Measurements from ENCODE around the gene SFTA2.
"Not testable (repeated sequence)": the region's sequence is repeated elsewhere in the genome, so short reads cannot be mapped to it uniquely, and the experiment has no call there.

DNA sequence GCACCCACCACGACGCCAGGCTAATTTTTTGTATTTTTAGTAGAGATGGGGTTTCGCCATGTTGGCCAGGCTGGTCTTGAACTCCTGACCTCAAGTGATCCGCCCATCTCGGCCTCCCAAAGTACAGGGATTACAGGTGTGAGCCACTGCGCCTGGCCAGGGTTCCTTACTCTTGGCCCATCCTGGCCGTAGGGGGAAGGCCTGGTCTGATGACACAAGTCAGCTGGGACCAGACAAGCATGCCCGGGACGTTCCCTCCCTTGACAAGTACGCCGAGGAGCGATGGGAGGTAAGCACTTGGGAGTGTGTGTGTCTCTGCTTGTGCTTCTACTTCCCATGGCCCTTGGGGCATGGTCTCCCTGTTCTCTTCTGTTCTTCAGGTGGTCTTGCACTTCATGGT is 21.5 kb downstream of the SFTA2 start:
- TF ChIP-seq GLIS1 (tag by site-specific recombination; IDR thresholded peaks at IDR 0.05); ZNF837 (tag by site-specific recombination; IDR thresholded peaks at IDR 0.05); YY1 (tag by site-specific recombination; IDR thresholded peaks at IDR 0.05); HOXA7 (CRISPR knock-in tag; IDR thresholded peaks at IDR 0.05; ENCODE audit: borderline replicate concordance); ZNF549 (tag by site-specific recombination; IDR thresholded peaks at IDR 0.05); ZNF777 (tag by site-specific recombination; IDR thresholded peaks at IDR 0.05; ENCODE audit: borderline replicate concordance); ZNF366 (tag by site-specific recombination; conservative IDR thresholded peaks at IDR 0.05); GLI2 (tag by site-specific recombination; IDR thresholded peaks at IDR 0.05; ENCODE audit: borderline replicate concordance, low read depth); ZEB2 (tag by site-specific recombination; IDR thresholded peaks at IDR 0.05); ZNF26 (tag by site-specific recombination; IDR thresholded peaks at IDR 0.05); ZBTB7A (tag by site-specific recombination; IDR thresholded peaks at IDR 0.05; ENCODE audit: low read depth); ZNF707 (tag by site-specific recombination; IDR thresholded peaks at IDR 0.05); ZNF274 (IDR thresholded peaks at IDR 0.05; ENCODE audit: low read length); ZNF274 (tag by site-specific recombination; IDR thresholded peaks at IDR 0.05; ENCODE audit: borderline replicate concordance): not testable (repeated sequence)
- TF ChIP-seq, protein P1, sequence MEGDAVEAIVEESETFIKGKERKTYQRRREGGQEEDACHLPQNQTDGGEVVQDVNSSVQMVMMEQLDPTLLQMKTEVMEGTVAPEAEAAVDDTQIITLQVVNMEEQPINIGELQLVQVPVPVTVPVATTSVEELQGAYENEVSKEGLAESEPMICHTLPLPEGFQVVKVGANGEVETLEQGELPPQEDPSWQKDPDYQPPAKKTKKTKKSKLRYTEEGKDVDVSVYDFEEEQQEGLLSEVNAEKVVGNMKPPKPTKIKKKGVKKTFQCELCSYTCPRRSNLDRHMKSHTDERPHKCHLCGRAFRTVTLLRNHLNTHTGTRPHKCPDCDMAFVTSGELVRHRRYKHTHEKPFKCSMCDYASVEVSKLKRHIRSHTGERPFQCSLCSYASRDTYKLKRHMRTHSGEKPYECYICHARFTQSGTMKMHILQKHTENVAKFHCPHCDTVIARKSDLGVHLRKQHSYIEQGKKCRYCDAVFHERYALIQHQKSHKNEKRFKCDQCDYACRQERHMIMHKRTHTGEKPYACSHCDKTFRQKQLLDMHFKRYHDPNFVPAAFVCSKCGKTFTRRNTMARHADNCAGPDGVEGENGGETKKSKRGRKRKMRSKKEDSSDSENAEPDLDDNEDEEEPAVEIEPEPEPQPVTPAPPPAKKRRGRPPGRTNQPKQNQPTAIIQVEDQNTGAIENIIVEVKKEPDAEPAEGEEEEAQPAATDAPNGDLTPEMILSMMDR (tag by site-specific recombination; IDR thresholded peaks at IDR 0.05) = not testable (repeated sequence)

All from HEK293 (cell line).